ENCODE data around the gene ARID5B. TPM values are rescaled to one million over a fixed set of nuclear protein-coding genes. Genes with fewer than 3 reads are reported as not detected.

ARID5B gene
- total and polyA plus RNA-seq, 2 experiments from 2014 or later = 1.3 to 1.6 TPM

GRCh38 chr10:62095181-62096122 is 194.0 kb downstream of the ARID5B start (continued):
- TF ChIP-seq ZNF462 (CRISPR knock-in tag; IDR thresholded peaks at IDR 0.05) (no peak), ETS1 (IDR thresholded peaks at IDR 0.05) (no peak), EZH2phosphoT487 (IDR thresholded peaks at IDR 0.05; ENCODE audit: unreplicated experiment) (no peak), EZH2 (IDR thresholded peaks at IDR 0.05; ENCODE audit: low read depth, unreplicated experiment) (no peak)

- H2AFZ ChIP-seq = no peak overlapping the region
- H3K27me3 ChIP-seq (ENCODE audit: insufficient read depth) = no peaks in the 10 kb centered on the region
- H3K4me1 Mint-ChIP-seq = peaks cover 14% of the 10 kb centered on the region; the same call in 2 of the 3 replicates
- H4K20me1 ChIP-seq (replicated peaks; ENCODE audit: insufficient read depth) = no peaks in the 10 kb centered on the region
- H3K27ac Mint-ChIP-seq = no peak overlapping the region
- H3K9me3 Mint-ChIP-seq = no peaks in the 10 kb centered on the region
- no peaks in the 10 kb centered on the region for H3K36me3 ChIP-seq (ENCODE audit: insufficient read depth)
- H3K27ac ChIP-seq (ENCODE audit: low read depth) = no peak overlapping the region
- no peaks in the 10 kb centered on the region for H3K27me3 Mint-ChIP-seq (ENCODE audit: insufficient read depth, low read depth, poor library complexity)
- no peaks in the 10 kb centered on the region for H3K4me1 ChIP-seq (ENCODE audit: insufficient read depth)
- ATAC-seq (no peak), DNase-seq (ENCODE audit: low spot score) (no peak)
- H3K79me2 ChIP-seq (replicated peaks; ENCODE audit: insufficient read depth) = no peaks in the 10 kb centered on the region
- H3K4me2 ChIP-seq = no peak overlapping the region
- H3F3A ChIP-seq (replicated peaks; ENCODE audit: low read depth) = no peaks in the 10 kb centered on the region
- no peaks in the 10 kb centered on the region for H3K9me2 ChIP-seq (ENCODE audit: insufficient read depth)
- no peaks in the 10 kb centered on the region for H3K36me3 Mint-ChIP-seq (ENCODE audit: low read depth)
- H3K4me3 Mint-ChIP-seq = no peak overlapping the region
- H3K4me3 ChIP-seq = no peak overlapping the region
- TF ChIP-seq REST (IDR thresholded peaks at IDR 0.05; ENCODE audit: unreplicated experiment) = no peak
- TF ChIP-seq NANOG (IDR thresholded peaks at IDR 0.05; ENCODE audit: borderline replicate concordance) = no peak
- TF ChIP-seq EZH2phosphoT487 (IDR thresholded peaks at IDR 0.05; ENCODE audit: unreplicated experiment) = no peak
- no peak for TF ChIP-seq CREB1 (CRISPR knock-in tag; IDR thresholded peaks at IDR 0.05; ENCODE audit: low read depth)
- TF ChIP-seq ETS1 (IDR thresholded peaks at IDR 0.05) = no peak
- no peak for TF ChIP-seq STAT1 (IDR thresholded peaks at IDR 0.05; ENCODE audit: unreplicated experiment)
- TF ChIP-seq JUNB (IDR thresholded peaks at IDR 0.05; ENCODE audit: unreplicated experiment) = no peak
- TF ChIP-seq ZNF331 (CRISPR knock-in tag; IDR thresholded peaks at IDR 0.05; ENCODE audit: low read depth) = no peak
These were observed 194.9 kb downstream of the ARID5B start for GRCh38 chr10:62096256-62096933.

Measured in GM23338 (cell line).